GM12891 (cell line): ENCODE data around the gene ZNF497.

Experiments used
- PAX5 ChIP-seq: IDR thresholded peaks from 2 replicates; pipeline ENCODE4 v1.6.1; 2011; ENCODE audit warnings: low read length, moderate library complexity, mild to moderate bottlenecking; ENCODE audit not compliant: insufficient read depth, severe bottlenecking
- POLR2A ChIP-seq: IDR thresholded peaks from 2 replicates; pipeline ENCODE4 v1.6.1; 2011; ENCODE audit warnings: low read depth, low read length, control low read depth
- POLR2AphosphoS5 ChIP-seq: IDR thresholded peaks from 2 replicates; pipeline ENCODE4 v1.6.1; 2011; ENCODE audit warnings: low read depth, low read length, control low read depth
- POU2F2 ChIP-seq: IDR thresholded peaks from 2 replicates; pipeline ENCODE4 v1.6.1; 2011; ENCODE audit warnings: low read depth, mild to moderate bottlenecking, control low read depth, low read length, moderate library complexity
- SPI1 ChIP-seq: IDR thresholded peaks from 2 replicates; pipeline ENCODE4 v1.6.1; 2011; ENCODE audit warnings: low read depth, low read length, control low read depth
- TAF1 ChIP-seq: IDR thresholded peaks from 2 replicates; pipeline ENCODE4 v1.6.1; 2011; ENCODE audit warnings: low read depth, low read length, control low read depth

GRCh38 chr19:58386576-58387337 lies 24.2 kb upstream of the ZNF497 start, which contains the start of gene RPS5:
- TF ChIP-seq POLR2AphosphoS5 (peak; percentile 96), POLR2A (peak; percentile 97), SPI1 (no peak), TAF1 (peak; percentile 98), POU2F2 (peak; percentile 77), PAX5 (no peak)
